GM19193 (cell line): ENCODE measurements around the gene SKP1.

Experiments used
- POLR2A ChIP-seq: IDR thresholded peaks from 4 replicates; pipeline ENCODE4 v1.6.1; 2011; ENCODE audit not compliant: insufficient read depth, insufficient read length; ENCODE audit errors: extremely low read depth

SKP1 gene

DNA sequence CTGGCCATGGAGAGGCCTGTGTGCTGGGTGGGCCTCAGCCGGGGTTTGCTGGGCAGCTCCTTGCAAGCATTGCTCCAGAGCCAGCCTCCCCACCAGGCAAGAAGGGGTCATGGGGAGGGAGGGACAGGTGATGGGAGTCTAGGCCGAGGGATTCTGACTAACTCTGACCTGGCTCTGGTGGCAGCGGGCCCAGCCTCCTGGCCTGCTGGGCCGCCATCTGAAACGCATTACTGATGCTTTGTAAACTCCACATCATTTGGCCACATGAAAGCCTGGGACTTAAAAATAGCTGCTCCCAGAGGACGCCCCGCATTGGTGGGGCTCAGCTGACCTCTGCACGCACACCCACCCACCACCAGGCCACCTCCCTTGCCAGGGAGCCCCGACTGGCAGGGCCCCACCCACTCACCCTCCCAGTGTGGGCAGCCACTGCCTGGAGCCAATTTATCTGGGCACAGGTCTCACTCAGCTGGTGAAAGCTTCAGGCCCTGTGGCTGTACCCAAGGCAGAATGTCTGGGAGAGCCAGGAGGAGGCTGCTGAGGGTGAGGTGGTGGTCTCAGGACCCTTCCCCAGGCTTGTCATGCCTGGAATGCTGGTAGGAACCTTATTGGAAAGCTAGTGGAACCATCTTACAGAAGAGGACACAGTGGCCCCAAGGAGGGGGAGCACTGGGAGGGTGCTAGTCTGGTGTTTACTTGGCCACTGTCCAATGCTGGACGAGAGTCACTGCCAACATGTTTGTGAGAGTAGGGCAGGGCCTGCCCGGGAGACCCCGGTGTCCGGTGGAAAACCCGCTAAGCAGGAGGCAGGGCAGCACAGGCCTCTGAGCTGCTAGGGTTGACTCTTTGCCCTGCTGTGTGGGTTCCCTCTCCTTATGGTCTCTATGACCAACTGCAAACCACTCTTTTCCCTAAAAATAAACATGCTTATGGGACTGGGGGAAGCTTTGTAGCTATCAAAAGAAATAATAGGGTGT lies 51.4 kb downstream of the SKP1 start:
- no peak for TF ChIP-seq POLR2A

DNA sequence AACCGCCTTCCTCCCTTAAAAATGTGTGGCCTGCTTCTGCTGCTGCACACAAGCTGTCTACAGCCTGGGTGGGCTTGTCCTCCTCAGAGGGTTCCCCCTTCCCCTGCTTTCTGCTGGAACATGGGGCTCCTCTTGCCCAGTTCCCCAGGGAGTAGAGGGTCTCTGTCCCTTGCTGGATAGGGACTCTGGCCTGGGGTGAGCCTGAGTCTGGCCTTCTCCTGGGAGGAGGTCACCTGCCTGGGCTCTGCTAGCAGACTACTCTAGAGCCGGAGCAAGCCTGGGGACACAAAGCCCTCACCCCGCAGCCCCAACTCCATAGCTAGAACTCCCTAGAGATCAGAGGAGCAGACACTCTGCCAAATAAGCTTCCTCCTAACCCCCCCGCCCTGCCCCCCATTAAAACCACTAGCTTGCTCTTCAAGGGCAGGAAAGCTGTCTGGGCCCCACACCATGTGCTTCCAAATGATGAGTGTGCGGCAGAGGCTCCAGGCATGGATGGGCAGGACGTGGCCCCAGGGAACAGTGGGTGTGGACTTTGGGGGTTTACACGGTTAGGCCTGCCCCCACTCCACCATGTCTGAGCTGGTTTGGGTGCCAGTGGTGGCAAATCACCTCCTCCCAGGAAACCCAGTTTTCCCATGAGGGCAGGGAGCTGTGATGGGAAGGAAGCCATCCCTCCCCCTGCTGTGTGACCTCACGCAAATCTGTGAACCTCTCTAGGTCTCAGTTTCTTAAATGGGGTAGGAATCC lies 52.3 kb downstream of the SKP1 start:
- TF ChIP-seq POLR2A = no peak

DNA sequence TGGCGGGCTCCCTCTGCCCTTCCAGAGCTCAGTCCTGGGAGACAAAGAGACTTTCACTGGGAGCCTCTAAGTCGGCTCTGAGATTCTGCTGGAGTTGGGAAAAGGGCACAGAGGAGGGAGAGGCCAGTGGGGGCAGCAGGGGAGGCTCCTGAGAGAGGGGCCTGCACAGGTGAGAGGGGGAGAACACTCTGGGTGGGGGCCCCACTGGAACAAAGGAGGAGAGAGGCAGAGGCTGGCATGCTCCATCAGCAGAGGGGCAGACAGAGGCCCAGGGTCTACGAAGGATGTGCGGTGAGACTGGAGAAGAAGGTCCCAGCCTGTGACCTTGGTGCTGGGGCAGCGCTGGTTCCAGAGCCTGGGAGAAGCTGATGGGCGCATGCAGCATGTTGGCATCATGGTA lies 53.4 kb downstream of the SKP1 start:
- no peak for TF ChIP-seq POLR2A

DNA sequence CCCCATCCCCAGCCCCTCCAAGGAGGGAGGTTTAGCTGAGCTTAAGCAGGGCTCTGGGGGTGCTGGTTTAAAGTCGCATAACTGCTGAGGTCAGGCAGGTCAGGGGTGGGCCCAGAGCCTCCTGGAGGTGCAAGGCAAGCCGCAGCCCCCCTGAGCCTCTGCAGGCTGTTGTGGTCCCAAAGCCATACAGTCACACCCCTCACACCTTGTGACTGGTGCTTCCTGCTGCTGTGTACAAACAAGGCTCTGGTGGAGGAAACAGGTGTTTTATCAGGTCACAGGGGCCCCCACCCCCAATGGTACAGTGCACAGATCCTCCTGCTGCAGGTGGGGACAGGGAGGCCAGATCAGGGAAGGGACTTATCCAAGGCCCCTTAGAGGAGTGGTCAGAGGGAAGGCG lies 54.2 kb downstream of the SKP1 start:
- no peak for TF ChIP-seq POLR2A

DNA sequence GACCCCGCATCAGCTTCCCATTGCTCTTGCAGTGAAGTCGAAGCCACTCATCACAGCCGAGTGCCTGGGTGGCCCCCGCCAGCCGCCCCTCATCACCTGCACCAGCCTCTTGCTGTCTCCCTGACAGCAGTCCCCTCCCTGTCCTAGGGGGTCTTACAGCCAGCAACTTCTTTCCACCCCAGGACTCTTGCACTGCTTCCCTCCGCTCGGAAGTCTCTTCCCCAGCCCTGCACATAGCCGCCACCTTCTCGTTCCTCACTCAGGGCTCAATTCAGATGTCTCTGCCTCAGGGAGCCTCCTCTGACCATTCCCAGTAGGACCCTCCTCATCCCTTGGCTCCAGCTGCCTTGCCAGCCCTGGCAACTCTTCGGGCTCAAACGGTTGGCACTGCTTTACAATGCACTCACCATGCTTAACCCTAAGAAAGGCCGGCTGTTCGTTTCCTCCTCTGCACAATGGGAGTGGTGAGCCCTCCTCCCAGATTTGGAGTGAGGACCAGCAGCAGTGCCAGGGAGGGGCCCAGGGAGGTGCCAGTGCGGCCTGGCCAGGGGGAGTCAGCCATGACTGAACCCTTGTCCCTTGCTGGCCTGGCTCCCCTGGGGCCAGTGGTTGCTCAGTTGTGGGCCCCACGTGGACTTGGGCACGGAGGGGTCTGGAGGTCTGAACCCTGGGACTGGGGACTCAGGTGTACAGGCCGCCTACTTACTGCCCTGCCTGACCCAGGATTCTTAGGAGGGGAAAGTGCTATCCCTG lies 56.2 kb downstream of the SKP1 start:
- no peak for TF ChIP-seq POLR2A

DNA sequence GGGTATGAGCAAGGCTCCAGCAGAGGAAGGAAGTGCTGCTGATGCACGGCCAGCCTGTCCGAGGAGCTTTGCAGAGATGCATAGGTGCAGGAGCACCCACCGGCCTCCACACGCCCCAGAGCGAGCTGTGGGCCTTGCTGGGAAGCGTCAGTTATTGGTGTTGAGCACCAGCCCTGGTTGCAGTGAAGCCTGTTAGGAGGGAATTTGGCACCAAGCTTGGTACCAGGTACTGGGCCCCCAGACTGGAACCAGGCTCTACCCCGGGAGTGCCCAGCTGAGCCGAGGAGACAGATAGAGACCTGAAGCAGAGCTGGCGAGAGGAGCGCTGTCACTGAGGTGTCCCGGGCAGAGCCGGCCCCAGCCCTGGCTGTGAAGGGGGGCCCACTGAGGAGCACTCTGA lies 57.0 kb downstream of the SKP1 start:
- no peak for TF ChIP-seq POLR2A

DNA sequence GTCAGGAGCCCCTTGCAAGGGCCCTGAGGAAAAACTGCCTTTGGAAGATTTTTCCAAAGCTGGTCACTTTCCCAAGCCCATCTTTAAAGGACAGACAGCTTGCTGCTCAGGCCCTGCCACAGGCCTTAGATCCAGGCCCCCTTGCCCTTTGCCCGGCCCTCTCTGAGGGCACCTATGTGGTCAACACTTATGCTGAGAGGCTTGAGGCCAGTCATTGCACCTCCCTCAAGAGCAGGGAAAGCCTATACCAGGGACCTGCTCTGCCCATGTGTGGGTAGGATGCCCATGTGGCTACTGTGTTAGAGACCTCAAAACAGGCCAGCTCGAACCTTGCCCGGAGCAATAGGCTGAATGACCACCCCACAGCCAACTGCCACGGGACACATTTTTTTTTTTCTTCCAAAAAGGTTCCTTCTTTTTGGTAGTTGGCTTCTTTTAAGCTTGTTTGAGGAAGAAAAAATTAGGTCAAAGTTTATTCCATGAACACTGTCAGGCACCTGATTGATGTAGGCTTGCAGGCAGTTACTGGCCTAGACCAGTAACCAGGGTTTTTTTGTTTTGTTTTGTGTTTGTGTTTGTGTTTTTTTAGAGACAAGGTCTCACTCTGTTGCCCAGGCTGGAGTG lies 58.4 kb downstream of the SKP1 start:
- TF ChIP-seq POLR2A = no peak

DNA sequence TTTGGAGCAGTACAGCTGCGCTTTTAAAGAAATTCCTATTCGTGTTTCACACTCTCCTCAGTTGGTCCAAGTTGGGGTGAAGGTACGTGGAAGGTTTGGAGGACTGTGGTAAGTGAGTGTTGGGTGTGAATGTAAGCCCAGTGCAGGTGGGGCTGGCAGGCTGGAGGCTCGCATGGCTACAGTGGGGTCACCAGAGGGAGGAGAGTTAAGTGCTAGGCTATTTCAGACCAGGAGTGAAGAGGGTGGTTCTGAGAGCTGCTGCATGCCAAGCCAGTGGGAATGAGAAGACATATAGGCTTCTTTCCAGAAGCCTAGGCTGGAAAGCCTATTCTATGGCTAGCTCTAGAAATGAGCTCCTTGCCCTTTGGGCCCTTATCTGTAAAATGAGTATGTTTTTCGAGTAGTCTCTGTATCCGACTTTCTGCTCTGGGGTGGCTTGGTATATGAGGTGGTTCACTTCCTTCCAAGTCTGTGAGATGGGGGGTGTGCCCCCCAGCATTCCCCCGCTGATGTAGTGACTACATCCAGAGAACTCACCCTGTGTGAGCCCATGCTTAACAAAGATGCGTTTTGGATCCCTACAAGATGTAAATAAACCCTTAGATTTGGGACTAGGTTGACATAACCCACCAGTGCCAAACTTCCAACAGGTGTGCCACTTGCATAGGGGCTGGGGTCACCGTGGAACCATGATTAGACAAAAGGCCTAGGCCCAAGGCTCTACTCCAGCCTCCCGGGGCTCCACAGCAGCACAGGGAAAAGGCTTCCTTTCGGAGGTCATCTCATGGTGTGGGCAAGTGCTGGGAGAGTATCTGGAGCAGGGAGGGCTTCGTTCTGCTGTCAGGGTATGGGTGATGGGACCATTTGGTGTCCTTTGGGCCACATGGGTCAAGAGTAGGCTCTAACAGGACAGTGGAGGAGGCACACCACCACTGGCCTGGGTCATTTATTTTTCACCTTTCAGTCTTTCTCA lies 59.7 kb downstream of the SKP1 start:
- no peak for TF ChIP-seq POLR2A

DNA sequence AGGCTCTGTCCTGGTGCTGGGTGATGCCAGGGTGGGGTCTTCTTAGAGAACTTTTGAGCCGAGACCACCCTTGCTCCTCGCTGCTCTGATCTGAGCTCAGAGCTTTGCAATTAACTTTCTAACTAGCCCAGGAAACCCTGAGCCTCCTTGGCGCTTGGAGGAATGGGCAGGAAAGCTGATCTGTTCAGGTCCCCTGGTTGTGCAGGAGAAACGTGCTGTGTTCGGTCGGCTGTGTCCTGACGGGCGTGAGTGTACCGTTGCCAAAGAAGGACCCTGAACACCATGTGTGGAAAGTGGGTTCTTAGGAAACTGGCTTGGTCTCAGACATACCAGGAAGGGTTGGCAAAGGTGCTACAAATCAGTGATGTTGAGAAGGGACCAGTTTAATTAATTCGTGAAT lies 60.5 kb downstream of the SKP1 start:
- no peak for TF ChIP-seq POLR2A

DNA sequence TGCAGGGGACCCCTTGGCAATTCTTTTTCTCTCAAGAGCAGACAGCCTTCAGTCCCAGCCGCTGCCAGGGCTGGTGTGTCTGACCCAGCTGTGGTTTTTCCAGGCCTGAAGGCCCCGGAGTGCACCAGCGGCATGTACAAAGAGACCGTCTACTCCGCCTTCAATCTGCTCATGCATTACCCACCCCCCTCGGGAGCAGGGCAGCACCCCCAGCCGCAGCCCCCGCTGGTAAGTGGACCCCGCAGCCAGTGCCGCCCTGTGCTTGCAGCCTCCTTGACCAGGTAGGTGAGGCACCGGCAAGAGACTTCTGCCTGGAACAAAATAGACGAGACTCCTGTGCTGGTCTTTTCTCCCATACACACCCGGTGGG lies 61.0 kb downstream of the SKP1 start:
- no peak for TF ChIP-seq POLR2A

DNA sequence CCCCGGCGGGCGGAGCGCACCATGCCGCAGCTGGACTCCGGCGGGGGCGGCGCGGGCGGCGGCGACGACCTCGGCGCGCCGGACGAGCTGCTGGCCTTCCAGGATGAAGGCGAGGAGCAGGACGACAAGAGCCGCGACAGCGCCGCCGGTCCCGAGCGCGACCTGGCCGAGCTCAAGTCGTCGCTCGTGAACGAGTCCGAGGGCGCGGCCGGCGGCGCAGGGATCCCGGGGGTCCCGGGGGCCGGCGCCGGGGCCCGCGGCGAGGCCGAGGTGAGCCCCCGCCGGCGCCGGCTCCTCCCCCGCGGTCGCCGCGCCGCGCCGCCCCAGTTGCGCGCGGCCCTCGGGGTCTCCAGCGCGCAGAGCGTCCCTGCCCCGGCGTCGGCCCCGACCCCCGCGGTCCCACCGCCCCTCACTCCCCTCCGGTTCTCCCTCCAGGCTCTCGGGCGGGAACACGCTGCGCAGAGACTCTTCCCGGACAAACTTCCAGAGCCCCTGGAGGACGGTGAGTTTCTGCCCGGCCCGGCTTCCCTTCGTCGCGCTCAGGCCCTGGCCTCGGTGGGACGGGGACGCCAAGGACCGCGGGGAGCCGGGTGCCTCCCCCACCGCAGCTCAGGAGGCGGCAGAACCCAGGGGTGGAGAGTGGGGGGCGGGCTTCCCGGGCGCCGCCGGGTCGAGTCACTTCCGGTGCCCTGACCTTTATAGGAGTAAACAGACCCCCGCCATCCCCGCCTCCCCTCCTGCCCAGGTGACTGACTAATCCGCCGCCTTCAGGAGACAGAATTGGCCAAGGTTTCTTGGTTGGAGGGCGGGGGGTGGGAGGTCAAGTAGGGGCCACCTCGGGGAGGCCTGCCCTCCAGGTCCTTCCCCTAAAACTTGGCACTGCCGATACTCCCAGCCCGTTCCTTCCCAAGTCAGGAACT lies 61.6 kb downstream of the SKP1 start:
- TF ChIP-seq POLR2A = no peak
